T-helper 2 cell treated with Interferon-gamma antibody and Interleukin-4, amounts not matched to agents 5 μg/mL and 100 μg/mL, for 36 hours (primary cell): ENCODE results near the gene TMEFF1.
A peak's percentile ranks its signal among the peaks of the same experiment; 100 is the strongest.

Experiments
- DNase-seq: peaks from one replicate; pipeline ENCODE4 v3.0.0; 2021; ENCODE audit warnings: low spot score
- H3K27ac Mint-ChIP-seq: one replicate; pipeline ENCODE4 v1.8.0; 2021; ENCODE audit warnings: mild to moderate bottlenecking, mixed read lengths
- H3K27me3 Mint-ChIP-seq: one replicate; pipeline ENCODE4 v1.8.0; 2021; ENCODE audit warnings: low read depth, mixed read lengths
- H3K36me3 Mint-ChIP-seq: one replicate; pipeline ENCODE4 v1.8.0; 2021; ENCODE audit warnings: low read depth, mixed read lengths
- H3K4me1 Mint-ChIP-seq: one replicate; pipeline ENCODE4 v1.8.0; 2021; ENCODE audit warnings: low read depth, mixed read lengths
- H3K4me3 Mint-ChIP-seq: one replicate; pipeline ENCODE4 v1.8.0; 2022; ENCODE audit warnings: mild to moderate bottlenecking, moderate library complexity, mixed read lengths
- H3K9me3 Mint-ChIP-seq: one replicate; pipeline ENCODE4 v1.8.0; 2021; ENCODE audit warnings: mixed read lengths

The TMEFF1 gene

GRCh38 chr9:100472788-100473275, at the start of gene TMEFF1:
TMEFF1 (plus strand) TSS chr9:100473149; CDS start chr9:100473545, 396 bp downstream.
- H3K36me3 Mint-ChIP-seq: no peaks in the 10 kb centered on the region
- peaks cover 5% of the 10 kb centered on the region for H3K4me1 Mint-ChIP-seq
- H3K27ac Mint-ChIP-seq: no peak within 1 kb of the TSS
- H3K9me3 Mint-ChIP-seq: no peaks in the 10 kb centered on the region
- peak; percentile 45 for DNase-seq
- peak within 1 kb of the TSS; percentile 74 for H3K4me3 Mint-ChIP-seq
- H3K27me3 Mint-ChIP-seq: peaks cover 52% of the 10 kb centered on the region

GRCh38 chr9:100425758-100426157, 47.2 kb upstream of the TMEFF1 start:
- Mint-ChIP-seq H3K9me3 (no peaks in the 10 kb centered on the region), H3K4me1 (peaks cover 25% of the 10 kb centered on the region), H3K27ac (no peak overlapping the region), H3K36me3 (peaks cover 4% of the 10 kb centered on the region), H3K4me3 (peak overlapping the region; percentile 91), H3K27me3 (peaks cover 7% of the 10 kb centered on the region)
- DNase-seq: no peak

GRCh38 chr9:100426189-100426529, 46.8 kb upstream of the TMEFF1 start:
- peak overlapping the region; percentile 91 for H3K4me3 Mint-ChIP-seq
- H3K36me3 Mint-ChIP-seq: peaks cover 4% of the 10 kb centered on the region
- H3K27ac Mint-ChIP-seq: peak overlapping the region; percentile 92
- no peaks in the 10 kb centered on the region for H3K9me3 Mint-ChIP-seq
- H3K27me3 Mint-ChIP-seq: peaks cover 7% of the 10 kb centered on the region
- no peak for DNase-seq
- H3K4me1 Mint-ChIP-seq: peaks cover 25% of the 10 kb centered on the region

GRCh38 chr9:100426530-100427365, 46.2 kb upstream of the TMEFF1 start, which contains the start of gene MSANTD3:
MSANTD3 (plus strand) TSS chr9:100427143; CDS start chr9:100441939, 14,796 bp downstream.
- peaks cover 25% of the 10 kb centered on the region for H3K4me1 Mint-ChIP-seq
- H3K36me3 Mint-ChIP-seq: peaks cover 4% of the 10 kb centered on the region
- no peaks in the 10 kb centered on the region for H3K9me3 Mint-ChIP-seq
- peak within 1 kb of the TSS; percentile 91 for H3K4me3 Mint-ChIP-seq
- peak within 1 kb of the TSS; percentile 92 for H3K27ac Mint-ChIP-seq
- DNase-seq: peak; percentile 53
- peaks cover 7% of the 10 kb centered on the region for H3K27me3 Mint-ChIP-seq

- peaks cover 6% of the 10 kb centered on the region for H3K27me3 Mint-ChIP-seq
- H3K4me3 Mint-ChIP-seq: peak overlapping the region; percentile 79
- H3K36me3 Mint-ChIP-seq: peaks cover 4% of the 10 kb centered on the region
- no peaks in the 10 kb centered on the region for H3K9me3 Mint-ChIP-seq
- DNase-seq: no peak
- peak overlapping the region; percentile 61 for H3K27ac Mint-ChIP-seq
- peaks cover 25% of the 10 kb centered on the region for H3K4me1 Mint-ChIP-seq
Observed at GRCh38 chr9:100427366-100428263, 45.3 kb upstream of the TMEFF1 start.

GRCh38 chr9:100428871-100429654, 43.9 kb upstream of the TMEFF1 start:
- peaks cover 4% of the 10 kb centered on the region for H3K36me3 Mint-ChIP-seq
- no peak overlapping the region for H3K27ac Mint-ChIP-seq
- peaks cover 4% of the 10 kb centered on the region for H3K27me3 Mint-ChIP-seq
- H3K4me1 Mint-ChIP-seq: peaks cover 25% of the 10 kb centered on the region
- H3K9me3 Mint-ChIP-seq: no peaks in the 10 kb centered on the region
- no peak for DNase-seq
- no peak overlapping the region for H3K4me3 Mint-ChIP-seq

- no peak for DNase-seq
- H3K4me1 Mint-ChIP-seq: peaks cover 25% of the 10 kb centered on the region
- H3K4me3 Mint-ChIP-seq: no peak overlapping the region
- H3K9me3 Mint-ChIP-seq: no peaks in the 10 kb centered on the region
- H3K36me3 Mint-ChIP-seq: peaks cover 4% of the 10 kb centered on the region
- H3K27me3 Mint-ChIP-seq: peaks cover 4% of the 10 kb centered on the region
- H3K27ac Mint-ChIP-seq: no peak overlapping the region
Observed at GRCh38 chr9:100430286-100430940, 42.5 kb upstream of the TMEFF1 start.

- Mint-ChIP-seq H3K27ac (no peak overlapping the region), H3K4me3 (no peak overlapping the region), H3K36me3 (peaks cover 4% of the 10 kb centered on the region), H3K9me3 (no peaks in the 10 kb centered on the region), H3K4me1 (peaks cover 12% of the 10 kb centered on the region), H3K27me3 (no peaks in the 10 kb centered on the region)
- no peak for DNase-seq
Observed at GRCh38 chr9:100431886-100432285, 41.1 kb upstream of the TMEFF1 start.

- H3K4me3 Mint-ChIP-seq: no peak overlapping the region
- H3K9me3 Mint-ChIP-seq: no peaks in the 10 kb centered on the region
- no peak overlapping the region for H3K27ac Mint-ChIP-seq
- DNase-seq: no peak
- H3K27me3 Mint-ChIP-seq: no peaks in the 10 kb centered on the region
- peaks cover 4% of the 10 kb centered on the region for H3K36me3 Mint-ChIP-seq
- H3K4me1 Mint-ChIP-seq: peaks cover 10% of the 10 kb centered on the region
Observed at GRCh38 chr9:100432736-100433135, 40.2 kb upstream of the TMEFF1 start.

GRCh38 chr9:100436571-100436970, 36.4 kb upstream of the TMEFF1 start:
- Mint-ChIP-seq H3K27me3 (no peaks in the 10 kb centered on the region), H3K4me1 (no peaks in the 10 kb centered on the region), H3K9me3 (no peaks in the 10 kb centered on the region), H3K27ac (no peak overlapping the region), H3K4me3 (no peak overlapping the region), H3K36me3 (no peaks in the 10 kb centered on the region)
- DNase-seq: no peak

GRCh38 chr9:100437860-100438805, 34.8 kb upstream of the TMEFF1 start:
- H3K27me3 Mint-ChIP-seq: no peaks in the 10 kb centered on the region
- DNase-seq: peak; percentile 39
- H3K36me3 Mint-ChIP-seq: no peaks in the 10 kb centered on the region
- H3K4me1 Mint-ChIP-seq: no peaks in the 10 kb centered on the region
- no peak overlapping the region for H3K27ac Mint-ChIP-seq
- H3K4me3 Mint-ChIP-seq: no peak overlapping the region
- H3K9me3 Mint-ChIP-seq: no peaks in the 10 kb centered on the region

GRCh38 chr9:100440071-100440470, 32.9 kb upstream of the TMEFF1 start:
- no peaks in the 10 kb centered on the region for H3K27me3 Mint-ChIP-seq
- DNase-seq: no peak
- H3K27ac Mint-ChIP-seq: no peak overlapping the region
- no peaks in the 10 kb centered on the region for H3K4me1 Mint-ChIP-seq
- peaks cover 4% of the 10 kb centered on the region for H3K36me3 Mint-ChIP-seq
- no peaks in the 10 kb centered on the region for H3K9me3 Mint-ChIP-seq
- no peak overlapping the region for H3K4me3 Mint-ChIP-seq
